Fibroblast of skin of scalp (primary cell): ENCODE data around the gene CLASP2.
"Not testable (repeated sequence)": the region's sequence is repeated elsewhere in the genome, so short reads cannot be mapped to it uniquely, and the experiment has no call there.

Experiments used
- DNase-seq: peaks from one replicate; pipeline ENCODE4 v3.0.0-alpha.2; 2013

The CLASP2 gene

GRCh38 chr3:33447958-33448357 lies 270.1 kb downstream of the CLASP2 start:
- DNase-seq, result no peak

- not testable (repeated sequence) for DNase-seq
Observed at GRCh38 chr3:33447256-33447625, 270.8 kb downstream of the CLASP2 start.
